CD4-positive, alpha-beta T cell treated with Interleukin-1 beta for 1 hour (primary cell): ENCODE results near the gene LTK.

Experiments
- DNase-seq, 2 donors: peaks; one replicate each; pipeline ENCODE4 v3.0.0-alpha.2; 2020 to 2022

The LTK gene

GRCh38 chr15:41513506-41514227 is at the start of gene LTK:
TSS of gene LTK (minus strand) at chr15:41513827. CDS start at chr15:41513709, 118 bp downstream.
- DNase-seq = peak in 1 of 2 donors; percentile 27

- DNase-seq = no peak
Measured at GRCh38 chr15:41562784-41563198, 49.2 kb upstream of the LTK start.

GRCh38 chr15:41562244-41562643 is 48.6 kb upstream of the LTK start:
- no peak for DNase-seq

- no peak for DNase-seq
Measured at GRCh38 chr15:41561777-41562145, 48.1 kb upstream of the LTK start.

- no peak for DNase-seq
Measured at GRCh38 chr15:41561104-41561776, 47.6 kb upstream of the LTK start.

GRCh38 chr15:41560572-41560874 is 46.9 kb upstream of the LTK start:
- DNase-seq = no peak

- no peak for DNase-seq
Measured at GRCh38 chr15:41559239-41559782, 45.7 kb upstream of the LTK start.

- DNase-seq = peak; percentile 60 to 66
Measured at GRCh38 chr15:41558400-41559238, 45.0 kb upstream of the LTK start, which contains the start of gene TYRO3. TSS of gene TYRO3 (plus strand) at chr15:41559212. CDS start at chr15:41559258, 46 bp downstream.

GRCh38 chr15:41557673-41558399 is 44.2 kb upstream of the LTK start:
- peak; percentile 74 to 78 for DNase-seq

- no peak for DNase-seq
Measured at GRCh38 chr15:41556677-41557076, 43.0 kb upstream of the LTK start.

GRCh38 chr15:41554915-41555314 is 41.3 kb upstream of the LTK start:
- DNase-seq = no peak

GRCh38 chr15:41554343-41554742 is 40.7 kb upstream of the LTK start:
- no peak for DNase-seq

GRCh38 chr15:41553731-41554130 is 40.1 kb upstream of the LTK start:
- no peak for DNase-seq

GRCh38 chr15:41550066-41550775 is 36.6 kb upstream of the LTK start:
- no peak for DNase-seq

- no peak for DNase-seq
Measured at GRCh38 chr15:41546851-41547786, 33.5 kb upstream of the LTK start.

- DNase-seq = no peak
Measured at GRCh38 chr15:41545218-41545617, 31.6 kb upstream of the LTK start.

GRCh38 chr15:41544650-41545015 is 31.0 kb upstream of the LTK start:
- DNase-seq = peak; percentile 23 to 41

- no peak for DNase-seq
Measured at GRCh38 chr15:41543521-41543870, 29.9 kb upstream of the LTK start.

- DNase-seq = no peak
Measured at GRCh38 chr15:41536866-41537265, 23.2 kb upstream of the LTK start.

GRCh38 chr15:41535544-41535943 is 21.9 kb upstream of the LTK start:
- no peak for DNase-seq

- DNase-seq = no peak
Measured at GRCh38 chr15:41530363-41530956, 16.8 kb upstream of the LTK start.
